Cardiac muscle cell (in vitro differentiated cells and primary cell): ENCODE data around the gene PHLDA2. TPM values are rescaled to one million over a fixed set of nuclear protein-coding genes. Genes with fewer than 3 reads are reported as not detected.
A peak's percentile ranks its signal among the peaks of the same experiment; 100 is the strongest.

Experiments
- DNase-seq, 2 donors: peaks; one replicate each; pipeline versions ENCODE4 v3.0.0 to v3.0.0-alpha.2; 2010 to 2017; ENCODE audit warnings: low read depth in 1 of 2, low spot score in 1 of 2
- H3K27ac ChIP-seq: fragments of 200-600 bp; sonication (generic); 2 replicates; pipeline ENCODE4 v1.5.1; 2016
- H3K27me3 ChIP-seq: fragments of 200-600 bp; sonication (generic); 2 replicates; pipeline ENCODE4 v1.6.0; 2016; ENCODE audit warnings: control low read depth
- H3K36me3 ChIP-seq: fragments of 200-600 bp; sonication (generic); 2 replicates; pipeline ENCODE4 v1.5.1; 2016; ENCODE audit warnings: control low read depth
- H3K4me1 ChIP-seq: fragments of 200-600 bp; sonication (generic); 2 replicates; pipeline ENCODE4 v1.8.1; 2017; ENCODE audit warnings: low read depth, mild to moderate bottlenecking, mixed run types
- H3K4me3 ChIP-seq: fragments of 200-600 bp; sonication (generic); 2 replicates; pipeline ENCODE4 v1.5.1; 2016; ENCODE audit warnings: mild to moderate bottlenecking
- H3K9me3 ChIP-seq: fragments of 200-600 bp; sonication (generic); 2 replicates; pipeline ENCODE4 v1.5.1; 2017; ENCODE audit warnings: low read depth, mild to moderate bottlenecking, control low read depth
- polyA plus RNA-seq: library from polyadenylated mRNA; unstranded; fragments of >200 nt; fragmentation: Nextera tagmentation; extraction: Ambion mirVana; gene quantifications from 2 replicates; pipeline ENCODE4 v1.2.1, GENCODE V29; 2016
- total RNA-seq: library from RNA; depleted of rRNA; stranded (reverse); fragments of >200 nt; gene quantifications from 2 replicates; pipeline ENCODE4 v1.2.3, GENCODE V29; 2016
- TF ChIP-seq, protein P1 (sequence below): IDR thresholded peaks from 2 replicates; pipeline ENCODE4 v1.5.1; 2012; ENCODE audit warnings: low read depth, mild to moderate bottlenecking, low read length

Gene PHLDA2
- total and polyA plus RNA-seq, 2 experiments from 2014 or later, result 0.73 to 1.1 TPM

DNA sequence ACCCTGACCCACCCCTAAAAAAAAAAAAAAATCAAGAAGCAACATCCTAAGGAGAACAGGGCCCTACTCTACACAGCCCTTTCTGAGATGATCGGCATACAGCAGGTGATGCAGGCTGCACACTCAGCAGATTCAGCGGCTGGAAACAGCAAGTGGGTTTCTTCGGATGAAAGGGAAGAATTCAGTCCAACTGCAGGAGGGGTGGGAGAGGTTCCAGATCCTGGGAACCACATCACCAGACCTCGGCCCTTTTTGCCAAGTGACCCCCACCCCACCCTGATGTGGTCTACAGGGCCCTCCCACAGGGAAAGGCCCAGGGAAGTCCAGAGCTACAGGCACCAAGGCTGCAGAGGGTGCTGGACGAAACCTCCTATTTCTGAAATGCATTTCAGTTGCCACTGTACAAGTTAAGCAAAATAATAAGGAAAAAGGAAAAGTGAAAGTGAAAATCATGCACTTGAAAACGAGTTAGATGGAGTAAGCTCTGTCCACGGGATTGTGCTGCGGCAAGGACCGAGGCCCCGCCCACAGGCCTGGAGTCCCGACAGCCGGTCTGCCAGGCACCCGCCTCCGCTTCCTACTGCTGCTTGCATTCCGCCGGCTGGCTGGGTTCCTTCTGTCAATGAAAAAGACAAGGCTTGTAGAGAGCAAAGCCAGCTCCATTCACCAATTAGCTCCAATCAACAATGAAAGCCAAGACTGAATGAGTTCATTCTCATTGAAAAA, 16.0 kb upstream of the PHLDA2 start:
- H3K4me3 ChIP-seq, result no peak overlapping the region
- peaks cover 11% of the 10 kb centered on the region for H3K4me1 ChIP-seq
- TF ChIP-seq, protein P1, sequence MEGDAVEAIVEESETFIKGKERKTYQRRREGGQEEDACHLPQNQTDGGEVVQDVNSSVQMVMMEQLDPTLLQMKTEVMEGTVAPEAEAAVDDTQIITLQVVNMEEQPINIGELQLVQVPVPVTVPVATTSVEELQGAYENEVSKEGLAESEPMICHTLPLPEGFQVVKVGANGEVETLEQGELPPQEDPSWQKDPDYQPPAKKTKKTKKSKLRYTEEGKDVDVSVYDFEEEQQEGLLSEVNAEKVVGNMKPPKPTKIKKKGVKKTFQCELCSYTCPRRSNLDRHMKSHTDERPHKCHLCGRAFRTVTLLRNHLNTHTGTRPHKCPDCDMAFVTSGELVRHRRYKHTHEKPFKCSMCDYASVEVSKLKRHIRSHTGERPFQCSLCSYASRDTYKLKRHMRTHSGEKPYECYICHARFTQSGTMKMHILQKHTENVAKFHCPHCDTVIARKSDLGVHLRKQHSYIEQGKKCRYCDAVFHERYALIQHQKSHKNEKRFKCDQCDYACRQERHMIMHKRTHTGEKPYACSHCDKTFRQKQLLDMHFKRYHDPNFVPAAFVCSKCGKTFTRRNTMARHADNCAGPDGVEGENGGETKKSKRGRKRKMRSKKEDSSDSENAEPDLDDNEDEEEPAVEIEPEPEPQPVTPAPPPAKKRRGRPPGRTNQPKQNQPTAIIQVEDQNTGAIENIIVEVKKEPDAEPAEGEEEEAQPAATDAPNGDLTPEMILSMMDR, result no peak
- H3K9me3 ChIP-seq, result no peaks in the 10 kb centered on the region
- H3K27me3 ChIP-seq, result no peaks in the 10 kb centered on the region
- peak overlapping the region; percentile 9 for H3K27ac ChIP-seq
- DNase-seq, result peak; percentile 84 to 96
- peaks cover 24% of the 10 kb centered on the region for H3K36me3 ChIP-seq

DNA sequence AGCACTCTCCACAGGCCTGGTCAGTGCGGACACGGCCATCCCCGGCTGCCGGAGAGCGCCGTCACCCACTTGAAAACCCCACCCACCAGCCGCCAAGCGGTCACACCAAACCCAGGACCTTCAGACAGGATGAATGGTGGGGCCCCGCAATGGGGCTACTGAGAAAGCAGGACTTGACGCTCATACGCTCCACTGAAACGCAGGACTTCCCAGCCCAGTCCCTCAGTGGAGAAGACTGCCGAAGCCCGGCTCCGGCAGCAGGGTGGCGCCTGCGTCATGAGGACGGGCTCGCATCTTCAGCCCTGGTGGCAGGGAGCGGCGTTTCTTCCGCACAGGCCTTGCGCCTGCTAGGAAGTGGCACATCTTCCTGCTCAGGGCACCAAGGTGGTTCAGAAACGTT, 15.3 kb upstream of the PHLDA2 start:
- Histone ChIP-seq H3K27me3 (no peaks in the 10 kb centered on the region), H3K9me3 (no peaks in the 10 kb centered on the region), H3K4me1 (peaks cover 11% of the 10 kb centered on the region), H3K27ac (no peak overlapping the region), H3K36me3 (peaks cover 19% of the 10 kb centered on the region), H3K4me3 (no peak overlapping the region)
- DNase-seq, result no peak
- TF ChIP-seq, protein P1, result no peak

DNA sequence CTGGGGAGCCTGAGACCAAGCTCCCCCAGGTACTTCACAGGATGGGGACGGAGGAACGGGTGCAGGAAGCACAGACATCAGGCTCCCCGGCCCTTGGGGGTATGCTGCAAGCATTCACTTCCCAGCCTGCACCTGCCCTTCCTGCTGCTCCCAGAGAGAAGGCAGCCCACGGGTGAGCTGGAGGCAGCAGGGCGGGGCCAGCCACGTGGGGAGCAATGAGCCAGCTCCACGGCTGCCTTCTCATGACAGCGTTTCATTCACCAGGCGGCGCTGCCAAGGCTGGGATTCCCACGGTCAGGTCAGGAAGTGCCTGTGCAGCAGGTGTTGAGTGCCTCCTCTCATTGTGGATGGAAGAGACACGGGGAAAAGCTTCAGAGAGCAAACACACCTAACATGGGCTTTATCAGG, 14.5 kb upstream of the PHLDA2 start:
- Histone ChIP-seq H3K4me1 (peaks cover 11% of the 10 kb centered on the region), H3K27me3 (no peaks in the 10 kb centered on the region), H3K4me3 (no peak overlapping the region), H3K9me3 (no peaks in the 10 kb centered on the region), H3K36me3 (peaks cover 18% of the 10 kb centered on the region), H3K27ac (no peak overlapping the region)
- TF ChIP-seq, protein P1, result no peak
- DNase-seq, result no peak

DNA sequence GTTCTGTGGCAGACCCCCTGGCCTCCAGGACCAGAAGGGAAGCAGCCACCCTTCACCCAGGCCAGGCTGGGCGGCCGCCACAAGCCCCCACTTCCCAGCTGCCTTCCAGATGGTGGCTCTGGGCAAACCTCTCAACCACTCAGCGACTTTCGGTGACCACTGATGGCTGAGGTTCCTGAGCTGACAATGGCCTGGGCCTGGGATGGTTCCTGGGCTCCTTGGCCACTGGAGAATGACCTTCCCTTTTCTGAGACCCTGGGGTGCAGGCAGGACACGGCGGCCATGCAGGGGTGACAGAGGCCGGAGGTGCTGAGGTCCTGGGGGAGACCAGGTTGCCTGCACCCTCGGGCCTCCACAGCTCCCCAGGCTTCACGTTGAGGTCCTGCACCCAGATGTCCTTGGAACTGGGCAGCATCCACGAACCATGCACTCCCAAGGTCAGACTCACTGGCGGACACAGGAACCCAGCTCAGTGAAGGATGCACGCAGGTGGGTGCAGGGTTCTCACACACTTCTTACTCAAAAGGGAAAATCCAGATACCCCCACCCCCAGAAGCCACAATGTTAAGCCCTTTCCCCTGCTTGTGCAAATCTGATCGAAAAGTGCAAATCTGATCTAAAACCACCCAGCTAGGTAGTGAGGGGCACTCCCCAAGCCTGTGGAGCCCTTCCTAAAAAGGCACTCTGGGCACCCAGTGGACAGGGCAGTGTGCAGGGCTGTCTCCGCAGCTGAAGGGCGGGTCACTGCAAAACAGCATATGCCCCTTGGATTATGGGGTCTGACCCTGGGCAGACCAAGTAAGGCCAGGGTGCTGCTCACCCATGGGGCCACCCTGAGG, 13.9 kb upstream of the PHLDA2 start:
- TF ChIP-seq, protein P1, result no peak
- no peak for DNase-seq

DNA sequence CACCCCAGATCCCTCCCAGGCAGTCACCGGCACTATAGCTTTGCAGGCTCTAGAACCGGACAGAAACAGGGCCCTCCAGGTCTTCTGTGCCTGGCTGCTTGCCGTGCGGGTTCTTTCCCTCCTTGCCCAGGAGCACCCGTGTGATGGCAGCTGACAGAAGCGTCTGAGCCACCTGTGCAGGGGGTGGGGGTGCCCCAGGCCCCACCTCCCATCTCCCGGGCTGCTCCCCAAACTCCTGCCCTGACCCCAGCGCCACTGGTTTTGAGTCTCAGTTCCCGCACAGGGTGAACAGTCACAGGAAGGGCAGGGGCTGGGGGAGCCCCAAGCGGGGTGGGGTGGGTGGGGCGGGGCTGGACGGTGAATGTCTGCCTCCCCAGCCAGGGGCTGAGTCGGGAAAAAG, 13.2 kb upstream of the PHLDA2 start:
- peaks cover 11% of the 10 kb centered on the region for H3K4me1 ChIP-seq
- DNase-seq, result no peak

More for the DNA sequence above, 13.9 kb upstream of the PHLDA2 start:
- no peak overlapping the region for H3K27ac ChIP-seq
- H3K36me3 ChIP-seq, result peaks cover 12% of the 10 kb centered on the region
- no peaks in the 10 kb centered on the region for H3K27me3 ChIP-seq
- H3K4me3 ChIP-seq, result no peak overlapping the region
- peaks cover 11% of the 10 kb centered on the region for H3K4me1 ChIP-seq
- no peaks in the 10 kb centered on the region for H3K9me3 ChIP-seq

More for the DNA sequence above, 13.2 kb upstream of the PHLDA2 start:
- Histone ChIP-seq H3K4me3 (no peak overlapping the region), H3K36me3 (peaks cover 11% of the 10 kb centered on the region), H3K9me3 (no peaks in the 10 kb centered on the region), H3K27ac (no peak overlapping the region), H3K27me3 (no peaks in the 10 kb centered on the region)
- TF ChIP-seq, protein P1, result no peak
